Endothelial cell of hepatic sinusoid (primary cell): ENCODE data around the gene RGPD4.

Experiments
- in situ Hi-C: cut with HindIII; loops from 2 replicates; pipeline ENCODE4 v1.10.0; 2017; ENCODE audit warnings: low sequenced_read_pairs

Gene RGPD4

DNA sequence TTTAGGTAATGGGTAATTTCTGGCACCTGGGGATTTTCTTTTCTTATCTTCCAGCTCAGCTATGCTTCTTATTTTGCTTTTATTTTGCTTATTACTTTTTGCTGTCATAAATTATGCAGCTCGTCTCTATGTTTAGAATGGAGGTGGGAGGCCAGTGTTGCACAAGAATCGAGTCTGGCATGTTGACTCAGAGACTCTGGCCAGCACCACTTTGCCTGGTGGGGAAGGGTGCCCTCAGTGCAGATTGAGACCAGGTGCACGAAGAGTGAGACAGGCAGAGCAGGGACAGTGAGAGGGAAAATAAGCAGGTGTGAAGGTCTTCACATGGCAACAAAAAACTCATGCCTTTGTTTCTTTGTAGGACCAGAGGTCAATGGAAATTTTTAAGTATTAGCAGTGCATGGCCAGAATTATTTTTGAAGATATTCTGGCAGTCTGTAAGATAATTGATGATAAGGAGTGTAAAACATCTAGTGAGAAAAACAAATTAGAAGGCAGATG lies 100.4 kb downstream of the RGPD4 start:
- in situ Hi-C loops = no loop called here

GRCh38 chr2:107931412-107931811 lies 104.7 kb downstream of the RGPD4 start:
- in situ Hi-C loops = no loop called here

GRCh38 chr2:107932488-107932887 lies 105.8 kb downstream of the RGPD4 start:
- in situ Hi-C loops = no loop called here

- in situ Hi-C loops = no loop called here
Measured at GRCh38 chr2:107932979-107933378, 106.3 kb downstream of the RGPD4 start.

GRCh38 chr2:107936433-107937359 lies 110.0 kb downstream of the RGPD4 start:
- in situ Hi-C loops = no loop called here
